Endothelial cell of umbilical vein (primary cell): Measurements from ENCODE around the gene RAC3. TPM values are rescaled to one million over a fixed set of nuclear protein-coding genes. Genes with fewer than 3 reads are reported as not detected.

Source experiments
- BruUV-seq: library from RNA; stranded (reverse); fragments of 400-500 nt; replicated peaks from 2 replicates; lab custom pipeline; 2021; lab: Mats Ljungman, UMichigan
- CTCF ChIA-PET: fragments of 300-600, 350-600 bp; sonication (Branson Sonifier 250); formaldehyde crosslinking; loops from one replicate; lab custom pipeline; 2021; ENCODE audit warnings: antibody characterized with exemption, inconsistent platforms; lab: Charles Lee
- POLR2A ChIA-PET: fragments of 300-600, 350-600 bp; sonication (Branson Sonifier 250); formaldehyde crosslinking; loops from one replicate; lab custom pipeline; 2021; ENCODE audit warnings: antibody characterized with exemption, inconsistent platforms; lab: Charles Lee
- DNase-seq: peaks from one replicate; pipeline ENCODE4 v3.0.0-alpha.2; 2011; ENCODE audit warnings: low read depth, low spot score
- FAIRE-seq: peaks from 2 replicates; lab custom pipeline; 2011; peaks lifted over from hg19 to GRCh38; lab: Jason Lieb, UNC
- H2AFZ ChIP-seq: 2 replicates; pipeline ENCODE4 v1.6.0; 2012; ENCODE audit warnings: low read depth, low read length, control low read depth, inconsistent platforms
- H3K27ac ChIP-seq: 2 replicates; pipeline ENCODE4 v1.5.1; 2011; ENCODE audit warnings: low read depth, mild to moderate bottlenecking, control low read depth, low read length, moderate library complexity; ENCODE audit not compliant: insufficient read depth
- H3K27me3 ChIP-seq, 2 experiments: 2 replicates each; pipeline versions ENCODE4 v1.6.0 to v1.6.1; 2011; ENCODE audit warnings: low read length in 2 of 2, mixed read lengths in 1 of 2; ENCODE audit not compliant: control insufficient read depth in 2 of 2, insufficient read depth in 2 of 2
- H3K36me3 ChIP-seq, 2 experiments: 2 replicates in 1 of 2; 3 replicates in 1 of 2; pipeline ENCODE4 v1.5.1; 2011; ENCODE audit warnings: low read length in 2 of 2, mild to moderate bottlenecking in 1 of 2, moderate library complexity in 1 of 2; ENCODE audit not compliant: control insufficient read depth in 2 of 2, insufficient read depth in 2 of 2; ENCODE audit errors: extremely low read depth in 1 of 2
- H3K4me1 ChIP-seq: 3 replicates; pipeline ENCODE4 v1.5.1; 2011; ENCODE audit warnings: mild to moderate bottlenecking, low read length; ENCODE audit not compliant: control insufficient read depth, insufficient read depth; ENCODE audit errors: extremely low read depth
- H3K4me2 ChIP-seq: 2 replicates; pipeline ENCODE4 v1.6.1; 2011; ENCODE audit warnings: low read length, control low read depth, mixed read lengths; ENCODE audit not compliant: insufficient read depth
- H3K4me3 ChIP-seq, 3 experiments: fragments of 200-600 bp in 1 of 3; sonication (generic), shearing (Covaris generic) in 1 of 3; replicated peaks in 1 of 3; 2 replicates each; pipeline ENCODE4 v1.5.1; 2011 to 2016; ENCODE audit warnings: control low read depth in 3 of 3, low read length in 3 of 3, mild to moderate bottlenecking in 2 of 3, inconsistent platforms in 1 of 3, low read depth in 1 of 3, moderate library complexity in 1 of 3; ENCODE audit not compliant: insufficient read depth in 1 of 3
- H3K79me2 ChIP-seq: 2 replicates; pipeline ENCODE4 v1.6.0; 2012; ENCODE audit warnings: low read length, inconsistent platforms; ENCODE audit not compliant: control insufficient read depth, insufficient read depth
- H3K9ac ChIP-seq: replicated peaks from 2 replicates; pipeline ENCODE3; 2011; ENCODE audit warnings: low read length, control low read depth; ENCODE audit not compliant: insufficient read depth; ENCODE audit errors: extremely low read depth
- H3K9me1 ChIP-seq: replicated peaks from 3 replicates; pipeline ENCODE4 v1.6.0; 2011; ENCODE audit warnings: mild to moderate bottlenecking, low read length; ENCODE audit not compliant: control insufficient read depth, insufficient read depth; ENCODE audit errors: extremely low read depth
- H3K9me3 ChIP-seq: replicated peaks from 2 replicates; pipeline ENCODE4 v1.5.1; 2012; ENCODE audit warnings: low read length, inconsistent platforms; ENCODE audit not compliant: control insufficient read depth, insufficient read depth
- H4K20me1 ChIP-seq: replicated peaks from 2 replicates; pipeline ENCODE3; 2011; ENCODE audit warnings: mild to moderate bottlenecking, low read length; ENCODE audit not compliant: control insufficient read depth, insufficient read depth; ENCODE audit errors: extremely low read depth
- EZH2 ChIP-seq: IDR thresholded peaks from 2 replicates; pipeline ENCODE4 v1.6.1; 2012; ENCODE audit warnings: borderline replicate concordance, low read depth, mild to moderate bottlenecking, moderate library complexity, low read length, inconsistent platforms; ENCODE audit not compliant: severe bottlenecking
- FOS ChIP-seq: IDR thresholded peaks from 2 replicates; pipeline ENCODE4 v1.6.1; 2011; ENCODE audit warnings: mild to moderate bottlenecking, low read length, moderate library complexity, borderline replicate concordance; ENCODE audit not compliant: insufficient read depth
- GATA2 ChIP-seq: IDR thresholded peaks from 2 replicates; pipeline ENCODE4 v1.7.0; 2011; ENCODE audit warnings: low read depth, mild to moderate bottlenecking, moderate library complexity, mixed read lengths, low read length; ENCODE audit not compliant: insufficient read length, insufficient read depth
- JUN ChIP-seq: IDR thresholded peaks from 2 replicates; pipeline ENCODE4 v1.6.1; 2011; ENCODE audit warnings: borderline replicate concordance, low read depth; ENCODE audit not compliant: insufficient read length, insufficient read depth
- MYC ChIP-seq: IDR thresholded peaks from one replicate; pipeline ENCODE4 v1.6.1; 2011; ENCODE audit warnings: mild to moderate bottlenecking, low read depth, low read length
- dilution Hi-C: fragments of 300-500 bp; cut with MboI; formaldehyde crosslinking; loops from one replicate; pipeline ENCODE4 v1.15.0; 2019; ENCODE audit warnings: low sequenced_read_pairs; ENCODE audit not compliant: extremely low pct_ligation_motif_present
- intact Hi-C: fragments of 100-400 bp; cut with micrococcal nuclease; formaldehyde crosslinking; loops from one replicate; pipeline ENCODE4 v1.10.0; 2022
- polyA plus RNA-seq, 4 experiments: library from polyadenylated mRNA; depleted of rRNA in 3 of 4; stranded (reverse) in 3 of 4; unstranded in 1 of 4; fragments of >200 nt; gene quantifications; 2 replicates each; pipeline versions ENCODE4 v1.2.1 to v1.2.3, GENCODE V29; 2011 to 2012; ENCODE audit warnings: missing spikeins in 1 of 4
- total RNA-seq: library from RNA; stranded (reverse); gene quantifications from 2 replicates; pipeline ENCODE4 v1.2.3, GENCODE V29; 2021
- TF ChIP-seq, protein P1 (sequence below): IDR thresholded peaks from 2 replicates; pipeline ENCODE4 v1.6.1; 2011; ENCODE audit not compliant: insufficient read depth, insufficient read length
- TF ChIP-seq, protein P2 (sequence below), 2 donors: IDR thresholded peaks; 1 replicate in 1 of 2; 2 replicates in 1 of 2; pipeline ENCODE4 v1.5.1; 2011; ENCODE audit warnings: low read length in 2 of 2, mild to moderate bottlenecking in 2 of 2, moderate library complexity in 2 of 2, control low read depth in 1 of 2, inconsistent platforms in 1 of 2, low read depth in 1 of 2; ENCODE audit not compliant: insufficient read depth in 1 of 2; ENCODE audit errors: extremely low read depth in 1 of 2

RAC3 gene
- total and polyA plus RNA-seq, 2 donors (not counting 3 experiments of a cell fraction or from before 2014, with no cell fraction given): 34.1 to 56.0 TPM

DNA sequence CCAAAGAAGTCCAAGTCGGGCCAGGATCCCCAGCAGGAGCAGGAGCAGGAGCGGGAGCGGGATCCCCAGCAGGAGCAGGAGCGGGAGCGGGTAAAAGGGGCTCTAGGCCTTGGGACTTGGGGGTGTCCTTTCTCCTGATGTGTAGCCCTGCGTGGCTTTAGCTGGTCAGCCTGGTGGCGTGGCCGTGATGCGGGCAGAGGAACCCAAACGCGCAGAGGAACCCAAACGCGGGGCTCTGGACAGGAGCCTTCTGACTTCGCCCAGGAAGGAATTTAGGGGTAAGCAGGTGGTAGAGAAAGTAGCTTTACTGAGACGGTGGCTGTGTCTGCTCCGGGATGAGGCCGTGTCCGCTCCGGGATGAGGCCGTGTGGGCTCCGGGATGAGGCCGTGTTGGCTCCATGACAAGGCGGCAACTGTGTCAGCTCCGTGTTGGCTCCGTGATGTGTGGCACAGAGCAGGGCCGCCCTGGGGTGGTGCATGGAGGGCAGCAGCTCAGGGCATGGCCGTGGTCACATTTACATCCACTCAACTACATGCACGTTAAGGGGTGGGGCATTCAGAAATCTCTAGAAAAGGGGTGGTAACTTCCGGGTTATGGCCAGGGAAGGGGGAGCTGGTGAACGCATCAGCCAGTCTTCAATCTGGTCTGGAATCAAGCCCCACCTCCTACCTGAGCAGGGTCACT lies 34.6 kb upstream of the RAC3 start:
- ChIA-PET CTCF (interaction anchor here (1.2 to 2.0 kb wide), 3 partner anchors 23 to 37 kb away, joined by 3 to 12 read pairs (median 8); no protein-coding TSS in a partner anchor), POLR2A (no interaction called here)

More for the DNA sequence above, 34.6 kb upstream of the RAC3 start:
- Histone ChIP-seq H3K9me3 (no peaks in the 10 kb centered on the region), H4K20me1 (no peaks in the 10 kb centered on the region), H3K36me3 (no peaks in the 10 kb centered on the region), H2AFZ (no peak overlapping the region), H3K4me2 (no peak overlapping the region), H3K27me3 (no peaks in the 10 kb centered on the region), H3K4me1 (peaks cover 2% of the 10 kb centered on the region), H3K27ac (no peak overlapping the region), H3K9ac (no peak overlapping the region), H3K4me3 (no peak overlapping the region), H3K9me1 (no peaks in the 10 kb centered on the region), H3K79me2 (no peaks in the 10 kb centered on the region)
- DNase-seq (no peak), FAIRE-seq (no peak)
- intact Hi-C loops: no loop called here
- BruUV-seq: no TSS peak
- dilution Hi-C loops: no loop called here
- TF ChIP-seq FOS (no peak), GATA2 (no peak), JUN (no peak), EZH2 (no peak), MYC (no peak)
- TF ChIP-seq, protein P1, sequence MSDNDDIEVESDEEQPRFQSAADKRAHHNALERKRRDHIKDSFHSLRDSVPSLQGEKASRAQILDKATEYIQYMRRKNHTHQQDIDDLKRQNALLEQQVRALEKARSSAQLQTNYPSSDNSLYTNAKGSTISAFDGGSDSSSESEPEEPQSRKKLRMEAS: no peak
- TF ChIP-seq, protein P2, sequence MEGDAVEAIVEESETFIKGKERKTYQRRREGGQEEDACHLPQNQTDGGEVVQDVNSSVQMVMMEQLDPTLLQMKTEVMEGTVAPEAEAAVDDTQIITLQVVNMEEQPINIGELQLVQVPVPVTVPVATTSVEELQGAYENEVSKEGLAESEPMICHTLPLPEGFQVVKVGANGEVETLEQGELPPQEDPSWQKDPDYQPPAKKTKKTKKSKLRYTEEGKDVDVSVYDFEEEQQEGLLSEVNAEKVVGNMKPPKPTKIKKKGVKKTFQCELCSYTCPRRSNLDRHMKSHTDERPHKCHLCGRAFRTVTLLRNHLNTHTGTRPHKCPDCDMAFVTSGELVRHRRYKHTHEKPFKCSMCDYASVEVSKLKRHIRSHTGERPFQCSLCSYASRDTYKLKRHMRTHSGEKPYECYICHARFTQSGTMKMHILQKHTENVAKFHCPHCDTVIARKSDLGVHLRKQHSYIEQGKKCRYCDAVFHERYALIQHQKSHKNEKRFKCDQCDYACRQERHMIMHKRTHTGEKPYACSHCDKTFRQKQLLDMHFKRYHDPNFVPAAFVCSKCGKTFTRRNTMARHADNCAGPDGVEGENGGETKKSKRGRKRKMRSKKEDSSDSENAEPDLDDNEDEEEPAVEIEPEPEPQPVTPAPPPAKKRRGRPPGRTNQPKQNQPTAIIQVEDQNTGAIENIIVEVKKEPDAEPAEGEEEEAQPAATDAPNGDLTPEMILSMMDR (IDR thresholded peaks at IDR 0.05; ENCODE audit: extremely low read depth in 1 of 2, insufficient read depth in 1 of 2, low read depth in 1 of 2, low read length in 2 of 2): no peak
